Stimulated activated memory B cell treated with anti-CD40 and anti-IgM and Interleukin-4, amounts not matched to agents 10 μg/mL and 1 μg/mL and 100 μg/mL, for 72 hours (primary cell): ENCODE data around the gene LGALS7B.
"Not testable (repeated sequence)": the region's sequence is repeated elsewhere in the genome, so short reads cannot be mapped to it uniquely, and the experiment has no call there.

ENCODE experiments used
- ATAC-seq: fragments of 150-1000 bp; cut with Tn5 transposase; 2 replicates; pipeline ENCODE4 v1.10.0; 2021
- H3K27ac Mint-ChIP-seq: one replicate; pipeline ENCODE4 v1.8.0; 2022; ENCODE audit warnings: mild to moderate bottlenecking, mixed read lengths
- H3K27me3 Mint-ChIP-seq: one replicate; pipeline ENCODE4 v1.8.0; 2022; ENCODE audit warnings: mixed read lengths
- H3K36me3 Mint-ChIP-seq: one replicate; pipeline ENCODE4 v1.8.0; 2022; ENCODE audit warnings: mixed read lengths
- H3K4me1 Mint-ChIP-seq: one replicate; pipeline ENCODE4 v1.8.0; 2022; ENCODE audit warnings: mixed read lengths
- H3K4me3 Mint-ChIP-seq: one replicate; pipeline ENCODE4 v1.8.0; 2022; ENCODE audit warnings: mild to moderate bottlenecking, moderate library complexity, mixed read lengths
- H3K9me3 Mint-ChIP-seq: one replicate; pipeline ENCODE4 v1.8.0; 2022; ENCODE audit warnings: mixed read lengths

The LGALS7B gene

DNA sequence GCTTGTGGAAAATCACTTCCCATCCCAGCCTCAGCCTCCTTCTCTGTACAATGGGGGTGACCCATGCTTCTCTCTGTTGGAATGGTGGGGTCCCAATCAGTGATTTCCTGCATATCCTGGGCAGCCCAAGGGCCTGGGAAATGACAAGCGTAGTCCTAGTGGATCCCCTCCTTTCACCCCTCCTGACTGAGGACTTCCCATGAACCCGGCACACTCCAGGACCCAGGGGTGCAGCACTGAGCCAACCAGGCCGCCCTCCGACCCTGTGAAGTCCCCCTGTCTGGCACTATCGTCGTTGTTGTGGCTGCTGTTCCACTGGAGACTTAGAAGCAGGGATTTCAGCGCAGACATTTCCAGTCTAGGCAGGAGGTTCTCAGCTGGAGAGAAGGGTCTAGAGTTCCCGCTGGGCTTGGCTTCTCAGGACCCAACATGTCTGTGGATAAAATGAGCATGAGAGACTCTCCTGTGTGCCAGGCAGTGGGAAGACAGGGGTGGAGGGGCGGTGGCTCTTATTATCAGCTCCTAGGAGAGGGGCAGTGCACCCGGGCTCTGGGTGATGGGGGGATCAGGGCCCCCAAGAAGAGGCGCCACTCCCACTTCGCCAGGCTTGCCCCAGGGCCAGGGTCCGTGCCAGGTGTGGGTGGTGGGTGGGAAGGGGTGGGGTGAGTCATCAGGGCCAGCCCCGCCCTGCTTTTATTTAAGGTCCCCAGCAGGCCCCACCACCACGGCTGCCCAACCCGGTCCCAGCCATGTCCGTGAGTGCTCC, at the start of gene LGALS7B:
Gene LGALS7B (plus strand): TSS at position 723 of the 766 bp plus-strand sequence. CDS start 27 bp downstream, at position 750.
- Mint-ChIP-seq H3K27me3 (no peaks in the 10 kb centered on the region), H3K4me1 (no peaks in the 10 kb centered on the region), H3K36me3 (no peaks in the 10 kb centered on the region), H3K27ac (no peak within 1 kb of the TSS), H3K4me3 (no peak within 1 kb of the TSS), H3K9me3 (no peaks in the 10 kb centered on the region)
- ATAC-seq = peak; percentile 5

DNA sequence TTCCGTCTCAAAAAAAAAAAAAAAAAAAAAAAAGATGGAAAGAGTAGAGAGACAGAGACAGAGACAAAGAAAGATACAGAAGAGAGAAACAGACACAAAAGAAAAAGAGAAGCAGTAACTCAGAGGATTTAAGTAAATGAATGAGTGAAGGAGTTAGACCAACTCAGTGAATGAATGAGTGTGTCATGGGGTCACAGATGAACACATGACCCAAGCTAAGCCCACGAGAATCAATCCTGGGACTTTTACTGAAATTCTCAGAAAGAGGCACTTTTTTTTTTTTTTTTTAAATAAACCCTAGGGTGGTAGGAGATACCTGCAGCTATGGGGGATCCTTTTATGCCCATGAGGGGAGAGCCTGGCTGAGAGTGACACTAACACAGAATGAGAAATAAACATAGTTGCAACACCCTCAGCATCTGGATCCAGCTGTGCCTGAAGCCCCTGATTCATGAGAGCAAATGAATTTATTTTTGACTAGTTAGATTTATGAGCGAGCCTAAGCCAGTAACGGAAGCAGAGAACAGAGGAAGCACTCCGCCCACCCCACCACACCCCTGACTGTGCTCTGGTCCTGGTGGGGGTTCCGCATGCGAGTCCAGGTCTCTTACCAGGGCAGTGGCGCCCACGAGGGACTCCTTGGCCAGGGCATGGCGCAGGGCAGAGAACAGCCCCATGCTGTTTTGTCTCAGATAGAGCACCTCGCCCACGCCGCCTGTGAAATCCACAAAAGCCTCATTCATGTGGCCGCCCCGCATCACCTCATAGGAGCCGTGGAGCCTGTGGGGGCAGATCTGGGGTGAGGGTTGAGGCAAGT, 49.4 kb upstream of the LGALS7B start:
- no peaks in the 10 kb centered on the region for H3K9me3 Mint-ChIP-seq
- H3K36me3 Mint-ChIP-seq = no peaks in the 10 kb centered on the region
- no peak overlapping the region for H3K27ac Mint-ChIP-seq
- no peaks in the 10 kb centered on the region for H3K27me3 Mint-ChIP-seq
- H3K4me3 Mint-ChIP-seq = no peak overlapping the region
- peaks cover 32% of the 10 kb centered on the region for H3K4me1 Mint-ChIP-seq
- ATAC-seq = no peak

DNA sequence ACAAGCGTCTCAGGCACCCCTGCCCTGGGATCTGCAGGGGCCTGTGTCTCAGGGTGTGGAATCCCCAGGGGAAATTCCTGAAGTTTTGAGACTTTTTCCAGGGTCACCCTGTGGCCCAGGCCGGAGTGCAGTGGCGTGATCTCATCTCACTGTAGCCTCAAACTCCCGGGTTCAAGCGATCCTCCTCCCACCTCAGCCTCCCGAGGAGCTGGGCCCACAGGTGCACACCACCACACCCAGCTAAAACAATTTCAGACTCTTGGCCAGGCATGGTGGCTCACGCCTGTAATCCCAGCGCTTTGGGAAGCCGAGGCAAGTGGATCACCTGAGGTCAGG, 48.8 kb upstream of the LGALS7B start:
- no peaks in the 10 kb centered on the region for H3K27me3 Mint-ChIP-seq
- no peaks in the 10 kb centered on the region for H3K9me3 Mint-ChIP-seq
- no peak overlapping the region for H3K27ac Mint-ChIP-seq
- no peak for ATAC-seq
- peaks cover 26% of the 10 kb centered on the region for H3K4me1 Mint-ChIP-seq
- H3K4me3 Mint-ChIP-seq = no peak overlapping the region
- H3K36me3 Mint-ChIP-seq = no peaks in the 10 kb centered on the region

DNA sequence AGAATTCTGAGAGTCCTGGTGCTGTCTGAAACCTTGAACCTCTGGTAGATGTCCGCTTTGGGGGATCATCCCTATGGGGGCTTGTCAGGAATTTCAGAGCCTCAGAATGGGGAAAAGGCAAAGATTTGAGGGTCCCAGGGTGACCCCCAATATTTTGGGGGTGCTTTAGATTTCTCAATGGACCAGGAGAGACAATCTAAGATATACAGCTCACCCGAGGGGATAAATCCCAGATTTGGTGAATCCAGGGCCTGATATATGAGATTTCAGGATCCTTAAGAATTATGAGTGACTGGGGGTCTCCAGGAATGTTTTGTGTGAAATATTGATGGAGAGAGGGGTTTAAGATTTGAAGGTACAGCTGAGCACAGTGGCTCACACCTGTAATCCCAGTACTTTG, 48.1 kb upstream of the LGALS7B start:
- no peaks in the 10 kb centered on the region for H3K9me3 Mint-ChIP-seq
- H3K4me1 Mint-ChIP-seq = peaks cover 24% of the 10 kb centered on the region
- peak overlapping the region; percentile 34 for H3K27ac Mint-ChIP-seq
- no peaks in the 10 kb centered on the region for H3K27me3 Mint-ChIP-seq
- no peak for ATAC-seq
- no peaks in the 10 kb centered on the region for H3K36me3 Mint-ChIP-seq
- H3K4me3 Mint-ChIP-seq = no peak overlapping the region

DNA sequence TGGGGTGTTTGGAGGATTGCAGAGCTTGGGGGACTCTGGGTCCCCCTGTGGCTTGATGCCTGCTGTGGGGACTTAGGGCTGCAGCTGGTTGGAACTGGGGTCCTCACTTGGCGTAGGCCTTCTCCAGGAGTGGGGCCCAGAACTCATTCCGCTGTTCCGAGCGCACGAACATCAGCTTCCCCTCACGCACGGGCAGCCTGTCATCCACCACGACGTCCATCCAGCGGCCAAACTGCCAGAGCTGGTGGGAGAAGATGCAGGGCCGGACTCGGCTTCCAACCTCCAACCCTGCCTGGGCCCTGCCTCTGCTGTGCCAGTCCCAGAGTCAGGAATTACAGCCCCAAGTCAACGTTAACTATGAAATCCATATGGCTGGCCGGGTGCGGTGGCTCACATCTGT, 47.3 kb upstream of the LGALS7B start:
- H3K36me3 Mint-ChIP-seq = no peaks in the 10 kb centered on the region
- H3K4me1 Mint-ChIP-seq = peaks cover 19% of the 10 kb centered on the region
- no peaks in the 10 kb centered on the region for H3K9me3 Mint-ChIP-seq
- no peak overlapping the region for H3K4me3 Mint-ChIP-seq
- no peaks in the 10 kb centered on the region for H3K27me3 Mint-ChIP-seq
- no peak overlapping the region for H3K27ac Mint-ChIP-seq
- no peak for ATAC-seq

DNA sequence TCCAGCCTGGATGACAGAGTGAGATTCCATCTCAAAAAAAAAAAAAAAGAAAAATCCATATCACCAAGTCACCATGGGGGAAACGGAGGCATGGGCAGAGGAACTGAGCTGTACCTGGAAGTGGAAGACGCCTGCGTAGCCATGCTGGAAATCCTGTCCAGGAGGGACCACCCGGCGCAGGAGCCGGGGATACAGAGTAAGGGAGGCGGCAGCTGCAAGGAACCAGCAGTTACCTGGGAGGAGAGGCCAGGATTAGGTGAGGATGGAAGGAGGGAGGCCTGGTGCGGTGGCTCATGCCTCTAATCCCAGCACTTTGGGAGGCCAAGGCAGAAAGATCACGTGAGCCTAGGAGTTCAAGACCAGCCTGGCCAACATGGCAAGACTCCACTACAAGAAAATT, 46.7 kb upstream of the LGALS7B start:
- no peak overlapping the region for H3K4me3 Mint-ChIP-seq
- no peaks in the 10 kb centered on the region for H3K9me3 Mint-ChIP-seq
- no peaks in the 10 kb centered on the region for H3K36me3 Mint-ChIP-seq
- no peaks in the 10 kb centered on the region for H3K27me3 Mint-ChIP-seq
- H3K4me1 Mint-ChIP-seq = peaks cover 16% of the 10 kb centered on the region
- H3K27ac Mint-ChIP-seq = peak overlapping the region; percentile 31
- no peak for ATAC-seq

DNA sequence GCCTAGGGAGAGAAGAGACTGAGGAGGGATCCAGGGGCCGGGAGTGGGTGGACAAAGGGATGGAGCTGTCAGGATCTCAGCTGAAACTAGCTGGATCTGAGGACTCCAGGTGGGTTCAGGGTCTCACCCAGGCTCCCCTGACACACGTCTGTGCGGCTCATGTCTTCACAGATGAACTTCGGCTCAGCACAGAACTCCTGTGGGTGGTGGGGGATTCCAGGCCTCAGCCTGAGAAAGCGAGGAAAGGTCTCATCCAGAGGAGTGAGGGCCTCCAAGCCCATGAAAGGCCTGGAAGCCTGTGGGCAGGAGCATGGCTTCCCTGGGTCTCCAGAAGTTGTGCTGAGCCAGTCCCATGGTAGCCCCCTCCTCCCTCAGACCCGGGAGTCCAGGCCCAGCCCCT, 46.1 kb upstream of the LGALS7B start:
- Mint-ChIP-seq H3K4me1 (peaks cover 11% of the 10 kb centered on the region), H3K27me3 (no peaks in the 10 kb centered on the region), H3K4me3 (no peak overlapping the region), H3K27ac (no peak overlapping the region), H3K36me3 (no peaks in the 10 kb centered on the region), H3K9me3 (no peaks in the 10 kb centered on the region)
- no peak for ATAC-seq

DNA sequence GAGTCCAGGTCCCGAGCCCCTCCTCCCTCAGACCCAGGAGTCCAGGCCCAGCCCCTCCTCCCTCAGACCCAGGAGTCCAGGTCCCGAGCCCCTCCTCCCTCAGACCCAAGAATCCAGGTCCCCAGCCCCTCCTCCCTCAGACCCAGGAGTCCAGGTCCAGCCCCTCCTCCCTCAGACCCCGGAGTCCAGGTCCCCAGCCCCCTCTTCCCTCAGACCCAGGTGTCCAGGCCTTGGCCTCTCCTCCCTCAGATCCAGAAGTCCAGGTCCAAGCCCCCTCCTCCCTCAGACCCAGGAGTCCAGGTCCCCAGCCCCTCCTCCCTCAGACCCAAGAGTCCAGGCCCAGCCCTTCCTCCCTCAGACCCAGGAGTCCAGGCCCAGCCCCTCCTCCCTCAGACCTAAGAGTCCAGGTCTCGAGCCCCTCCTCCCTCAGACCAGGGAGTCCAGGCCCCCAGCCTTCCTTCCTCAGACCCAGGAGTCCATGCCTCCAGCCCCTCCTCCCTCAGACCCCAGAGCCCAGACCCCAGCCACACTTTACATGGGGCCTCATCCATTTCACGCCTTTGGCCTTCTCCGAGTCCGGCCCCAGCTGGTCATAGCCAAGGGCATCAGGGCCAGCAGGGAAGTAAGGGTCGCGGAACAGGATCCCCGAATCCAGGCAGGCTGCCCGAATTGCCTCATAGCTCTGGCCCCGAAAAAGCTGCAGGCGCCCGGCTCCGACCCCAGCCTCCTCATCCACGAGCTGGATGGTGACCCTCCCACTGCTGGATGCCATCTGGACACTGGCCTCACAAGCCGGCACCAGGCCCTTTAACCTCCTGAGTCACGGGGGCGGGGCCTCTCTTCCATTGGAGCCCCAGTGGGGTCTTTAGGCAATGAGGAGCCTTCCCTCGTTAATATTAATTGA, 45.4 kb upstream of the LGALS7B start:
- H3K9me3 Mint-ChIP-seq = no peaks in the 10 kb centered on the region
- ATAC-seq = no peak
- no peak overlapping the region for H3K27ac Mint-ChIP-seq
- H3K36me3 Mint-ChIP-seq = no peaks in the 10 kb centered on the region
- no peak overlapping the region for H3K4me3 Mint-ChIP-seq
- no peaks in the 10 kb centered on the region for H3K27me3 Mint-ChIP-seq
- peaks cover 9% of the 10 kb centered on the region for H3K4me1 Mint-ChIP-seq

DNA sequence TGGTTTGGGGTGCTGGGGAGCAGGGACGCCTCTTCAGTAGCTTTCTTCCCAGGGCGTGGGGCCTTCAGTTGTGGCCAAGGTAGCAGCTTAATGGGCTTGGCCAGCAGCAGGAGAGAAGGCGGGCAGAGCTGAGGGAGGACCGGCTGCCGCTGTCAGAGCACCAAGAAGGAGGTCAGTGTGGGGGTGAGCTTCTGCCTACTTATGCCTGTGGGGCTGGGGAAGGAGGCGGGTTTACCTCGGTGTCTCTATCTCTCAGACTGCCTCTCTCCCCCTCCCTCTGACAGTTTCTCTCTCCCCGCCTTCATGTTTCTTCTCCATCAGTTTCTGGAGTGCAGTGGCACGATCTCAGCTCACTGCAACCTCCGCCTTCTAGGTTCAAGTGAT, 44.7 kb upstream of the LGALS7B start, which contains the start of gene CAPN12:
Gene CAPN12 (minus strand): TSS at position 177 of the 384 bp plus-strand sequence. CDS start 309 bp downstream, outside the sequence.
- H3K27me3 Mint-ChIP-seq = no peaks in the 10 kb centered on the region
- H3K4me3 Mint-ChIP-seq = no peak within 1 kb of the TSS
- H3K4me1 Mint-ChIP-seq = peaks cover 4% of the 10 kb centered on the region
- no peaks in the 10 kb centered on the region for H3K36me3 Mint-ChIP-seq
- H3K27ac Mint-ChIP-seq = no peak within 1 kb of the TSS
- ATAC-seq = no peak
- no peaks in the 10 kb centered on the region for H3K9me3 Mint-ChIP-seq

DNA sequence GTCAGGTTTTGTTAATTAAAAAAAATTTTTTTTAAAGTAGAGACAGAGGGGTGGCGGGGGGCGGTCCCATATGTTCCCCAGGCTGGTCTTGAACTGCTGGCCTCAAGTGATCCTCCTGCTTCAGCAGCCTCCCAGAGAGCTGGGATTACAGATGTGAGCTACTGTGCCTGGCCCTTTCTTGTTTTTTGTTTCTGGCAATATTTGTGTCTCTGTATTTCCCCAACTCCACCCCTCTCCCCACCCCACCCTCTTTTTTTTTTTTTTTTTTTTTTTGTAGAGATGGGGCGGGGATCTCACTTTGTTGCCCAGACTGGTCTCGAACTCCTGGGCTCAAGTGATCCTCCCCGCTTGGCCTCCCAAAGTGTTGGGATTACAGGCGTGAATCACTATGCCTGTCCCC, 44.1 kb upstream of the LGALS7B start:
- H3K27ac Mint-ChIP-seq = no peak overlapping the region
- H3K4me3 Mint-ChIP-seq = no peak overlapping the region
- no peaks in the 10 kb centered on the region for H3K4me1 Mint-ChIP-seq
- no peaks in the 10 kb centered on the region for H3K36me3 Mint-ChIP-seq
- no peak for ATAC-seq
- H3K27me3 Mint-ChIP-seq = no peaks in the 10 kb centered on the region
- H3K9me3 Mint-ChIP-seq = no peaks in the 10 kb centered on the region

DNA sequence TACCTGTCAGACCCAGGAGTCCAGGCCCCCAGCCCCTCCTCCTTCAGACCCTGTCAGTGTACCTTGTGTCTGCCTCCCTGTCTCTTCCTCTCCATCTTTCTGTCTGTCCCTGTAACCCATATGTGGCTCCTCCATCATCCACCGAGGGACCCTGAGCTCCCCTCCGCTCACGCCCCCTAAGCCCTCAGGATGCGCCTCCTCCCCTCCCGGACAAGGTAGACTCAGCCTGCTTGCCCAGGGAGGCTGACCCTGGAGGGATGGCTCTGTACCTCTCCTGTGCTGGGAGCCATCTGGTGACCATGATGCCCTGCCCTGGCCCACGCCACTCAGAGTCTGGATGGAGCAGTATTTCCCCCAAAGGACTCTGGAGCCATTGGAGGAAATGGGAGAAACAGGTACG, 43.7 kb upstream of the LGALS7B start:
- Mint-ChIP-seq H3K36me3 (no peaks in the 10 kb centered on the region), H3K4me1 (no peaks in the 10 kb centered on the region), H3K9me3 (no peaks in the 10 kb centered on the region), H3K4me3 (no peak overlapping the region), H3K27me3 (peaks cover 2% of the 10 kb centered on the region), H3K27ac (no peak overlapping the region)
- no peak for ATAC-seq

DNA sequence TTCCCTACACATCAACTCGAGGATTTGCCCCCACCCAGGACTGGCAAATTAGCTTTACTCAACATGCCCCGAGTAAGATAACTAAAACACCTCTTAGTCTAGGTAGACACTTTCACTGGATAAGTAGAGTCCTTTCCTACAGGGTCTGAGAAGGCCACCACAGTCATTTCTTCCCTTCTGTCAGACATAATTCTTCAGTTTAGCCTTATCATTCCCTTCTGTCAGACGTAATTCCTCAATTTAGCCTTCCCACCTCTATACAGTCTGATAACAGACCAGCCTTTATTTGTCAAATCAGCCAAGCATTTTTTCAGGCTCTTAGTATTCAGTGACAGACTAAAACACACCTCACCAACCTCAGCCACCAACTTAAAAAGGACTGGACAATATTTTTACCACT, 35.2 kb upstream of the LGALS7B start:
- not testable (repeated sequence) for H3K36me3 Mint-ChIP-seq, H3K9me3 Mint-ChIP-seq, H3K27ac Mint-ChIP-seq, ATAC-seq, H3K4me3 Mint-ChIP-seq, H3K4me1 Mint-ChIP-seq
- H3K27me3 Mint-ChIP-seq = peaks cover 14% of the 10 kb centered on the region

DNA sequence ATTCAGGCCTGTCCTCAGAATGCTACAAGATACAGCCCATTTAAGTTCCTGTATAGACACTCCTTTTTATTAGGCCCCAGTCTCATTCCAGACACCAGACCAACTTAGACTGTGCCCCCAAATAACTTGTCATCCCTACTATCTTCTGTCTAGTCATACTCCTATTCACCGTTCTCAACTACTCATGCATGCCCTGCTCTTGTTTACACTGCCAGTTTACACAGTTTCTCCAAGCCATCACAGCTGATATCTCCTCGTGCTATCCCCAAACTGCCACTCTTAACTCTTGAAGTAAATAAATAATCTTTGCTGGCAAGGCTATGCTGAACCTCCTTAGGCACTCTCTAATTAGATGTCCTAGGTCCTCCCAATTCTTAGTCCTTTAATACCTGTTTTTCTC, 34.8 kb upstream of the LGALS7B start:
- H3K36me3 Mint-ChIP-seq, ATAC-seq, H3K27ac Mint-ChIP-seq, H3K4me1 Mint-ChIP-seq, H3K4me3 Mint-ChIP-seq, H3K9me3 Mint-ChIP-seq: not testable (repeated sequence)
- H3K27me3 Mint-ChIP-seq = peaks cover 14% of the 10 kb centered on the region

DNA sequence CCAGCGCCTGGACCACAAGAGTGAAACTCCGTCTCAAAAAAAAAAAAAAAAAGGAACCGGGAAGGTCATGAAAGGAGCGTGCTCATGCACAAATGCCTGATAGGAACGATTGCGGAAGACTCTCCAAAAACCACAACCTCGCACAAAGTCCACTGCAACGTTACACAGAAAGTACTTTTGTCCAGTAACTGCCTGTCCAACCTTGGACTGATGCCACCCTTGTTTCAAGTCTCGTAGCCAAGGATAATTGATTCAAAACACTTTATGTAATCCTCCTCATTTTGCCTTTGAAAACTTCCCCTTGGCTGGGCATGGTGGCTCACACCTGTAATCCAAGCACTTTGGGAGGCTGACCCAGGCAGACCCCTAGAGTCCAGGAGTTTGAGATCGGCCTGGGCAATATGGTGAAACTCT, 29.4 kb upstream of the LGALS7B start:
- Mint-ChIP-seq H3K4me1 (peaks cover 15% of the 10 kb centered on the region), H3K9me3 (no peaks in the 10 kb centered on the region), H3K4me3 (no peak overlapping the region), H3K27me3 (no peaks in the 10 kb centered on the region), H3K27ac (no peak overlapping the region), H3K36me3 (no peaks in the 10 kb centered on the region)
- no peak for ATAC-seq

DNA sequence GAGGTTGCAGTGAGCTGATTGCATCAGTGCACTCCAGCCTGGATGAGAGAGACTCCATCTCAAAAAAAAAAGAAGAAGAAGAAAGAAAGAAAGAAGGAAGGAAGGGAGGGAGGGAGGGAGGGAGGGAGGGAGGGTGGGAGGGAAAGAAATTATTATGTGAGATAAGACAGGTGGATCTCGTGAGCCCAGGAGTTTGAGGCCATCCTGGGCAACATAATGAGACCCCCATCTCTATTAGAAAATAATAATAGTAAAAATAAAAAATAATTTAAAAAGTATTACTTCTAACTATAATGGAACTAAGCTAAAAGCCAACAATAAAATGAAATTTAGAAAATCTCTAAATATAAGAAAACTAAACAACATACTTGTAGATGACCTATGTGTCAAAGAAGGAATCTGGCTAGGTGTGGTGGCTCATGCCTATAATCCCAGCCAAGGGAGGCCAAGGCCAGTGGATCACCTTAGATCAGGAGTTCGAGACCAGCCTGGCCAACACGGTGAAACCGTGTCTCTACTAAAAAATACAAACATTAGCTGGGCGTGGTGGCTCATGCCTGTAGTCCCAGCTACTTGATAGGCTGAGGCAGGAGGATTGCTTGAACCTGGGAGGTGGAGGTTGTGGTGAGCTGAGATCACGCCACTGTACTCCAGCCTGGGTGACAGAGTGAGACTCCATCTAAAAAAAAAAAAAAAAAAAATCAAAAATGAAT, 28.0 kb upstream of the LGALS7B start:
- H3K27ac Mint-ChIP-seq = peak overlapping the region; percentile 39
- not testable (repeated sequence) for ATAC-seq, H3K27me3 Mint-ChIP-seq, H3K4me3 Mint-ChIP-seq, H3K9me3 Mint-ChIP-seq, H3K36me3 Mint-ChIP-seq
- H3K4me1 Mint-ChIP-seq = peaks cover 15% of the 10 kb centered on the region
